LNCaP clone FGC (cell line): ENCODE results near the gene LAMTOR2.

Experiments
- DNase-seq: peaks from one replicate; pipeline ENCODE4 v3.0.0-alpha.2; 2011; ENCODE audit warnings: low read depth
- H3K4me3 ChIP-seq: 2 replicates; pipeline ENCODE4 v1.5.1; 2011; ENCODE audit warnings: mild to moderate bottlenecking, low read depth, low read length, control low read depth
- TF ChIP-seq, protein P1 (sequence below): IDR thresholded peaks from 2 replicates; pipeline ENCODE4 v1.5.1; 2012; ENCODE audit warnings: mild to moderate bottlenecking; ENCODE audit not compliant: control insufficient read depth, insufficient read depth; ENCODE audit errors: extremely low read depth

Gene LAMTOR2

DNA sequence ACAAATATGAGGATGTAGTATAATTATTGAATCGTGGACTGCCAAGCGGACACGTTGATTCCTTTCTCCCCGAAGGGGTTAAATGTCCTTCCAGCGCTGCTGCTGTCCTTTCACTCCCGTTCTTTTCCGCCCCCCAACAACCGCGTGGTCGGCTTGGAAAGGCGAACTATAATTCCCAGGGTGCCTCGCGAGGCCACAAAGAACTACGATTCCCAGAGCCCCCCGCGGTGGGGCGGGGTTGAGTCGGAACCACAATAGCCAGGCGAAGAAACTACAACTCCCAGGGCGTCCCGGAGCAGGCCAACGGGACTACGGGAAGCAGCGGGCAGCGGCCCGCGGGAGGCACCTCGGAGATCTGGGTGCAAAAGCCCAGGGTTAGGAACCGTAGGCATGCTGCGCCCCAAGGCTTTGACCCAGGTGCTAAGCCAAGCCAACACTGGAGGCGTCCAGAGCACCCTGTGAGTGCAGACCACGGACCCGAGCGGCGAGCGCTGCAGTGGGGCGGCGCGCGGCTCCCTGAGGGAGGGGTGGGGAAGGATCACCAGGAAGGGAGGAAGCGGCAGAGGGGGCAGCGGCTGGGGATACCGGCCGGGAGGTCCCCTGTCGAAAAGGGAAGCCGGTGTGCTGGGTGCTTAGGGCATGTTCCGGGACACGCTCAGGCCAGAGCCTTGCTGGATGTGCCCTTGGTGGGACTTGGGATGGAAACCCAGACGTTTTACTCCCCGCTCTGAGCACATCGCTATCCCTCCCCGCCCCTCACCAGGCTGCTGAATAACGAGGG is at the start of gene LAMTOR2:
Gene LAMTOR2 (plus strand): TSS at position 283 of the 781 bp plus-strand sequence. CDS start 108 bp downstream, at position 391.
- DNase-seq = peak; percentile 84
- peak within 1 kb of the TSS; percentile 92 for H3K4me3 ChIP-seq
- TF ChIP-seq, protein P1, sequence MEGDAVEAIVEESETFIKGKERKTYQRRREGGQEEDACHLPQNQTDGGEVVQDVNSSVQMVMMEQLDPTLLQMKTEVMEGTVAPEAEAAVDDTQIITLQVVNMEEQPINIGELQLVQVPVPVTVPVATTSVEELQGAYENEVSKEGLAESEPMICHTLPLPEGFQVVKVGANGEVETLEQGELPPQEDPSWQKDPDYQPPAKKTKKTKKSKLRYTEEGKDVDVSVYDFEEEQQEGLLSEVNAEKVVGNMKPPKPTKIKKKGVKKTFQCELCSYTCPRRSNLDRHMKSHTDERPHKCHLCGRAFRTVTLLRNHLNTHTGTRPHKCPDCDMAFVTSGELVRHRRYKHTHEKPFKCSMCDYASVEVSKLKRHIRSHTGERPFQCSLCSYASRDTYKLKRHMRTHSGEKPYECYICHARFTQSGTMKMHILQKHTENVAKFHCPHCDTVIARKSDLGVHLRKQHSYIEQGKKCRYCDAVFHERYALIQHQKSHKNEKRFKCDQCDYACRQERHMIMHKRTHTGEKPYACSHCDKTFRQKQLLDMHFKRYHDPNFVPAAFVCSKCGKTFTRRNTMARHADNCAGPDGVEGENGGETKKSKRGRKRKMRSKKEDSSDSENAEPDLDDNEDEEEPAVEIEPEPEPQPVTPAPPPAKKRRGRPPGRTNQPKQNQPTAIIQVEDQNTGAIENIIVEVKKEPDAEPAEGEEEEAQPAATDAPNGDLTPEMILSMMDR = 0 out of 2 replicates have a peak, but pooled peaks have one; percentile 2

DNA sequence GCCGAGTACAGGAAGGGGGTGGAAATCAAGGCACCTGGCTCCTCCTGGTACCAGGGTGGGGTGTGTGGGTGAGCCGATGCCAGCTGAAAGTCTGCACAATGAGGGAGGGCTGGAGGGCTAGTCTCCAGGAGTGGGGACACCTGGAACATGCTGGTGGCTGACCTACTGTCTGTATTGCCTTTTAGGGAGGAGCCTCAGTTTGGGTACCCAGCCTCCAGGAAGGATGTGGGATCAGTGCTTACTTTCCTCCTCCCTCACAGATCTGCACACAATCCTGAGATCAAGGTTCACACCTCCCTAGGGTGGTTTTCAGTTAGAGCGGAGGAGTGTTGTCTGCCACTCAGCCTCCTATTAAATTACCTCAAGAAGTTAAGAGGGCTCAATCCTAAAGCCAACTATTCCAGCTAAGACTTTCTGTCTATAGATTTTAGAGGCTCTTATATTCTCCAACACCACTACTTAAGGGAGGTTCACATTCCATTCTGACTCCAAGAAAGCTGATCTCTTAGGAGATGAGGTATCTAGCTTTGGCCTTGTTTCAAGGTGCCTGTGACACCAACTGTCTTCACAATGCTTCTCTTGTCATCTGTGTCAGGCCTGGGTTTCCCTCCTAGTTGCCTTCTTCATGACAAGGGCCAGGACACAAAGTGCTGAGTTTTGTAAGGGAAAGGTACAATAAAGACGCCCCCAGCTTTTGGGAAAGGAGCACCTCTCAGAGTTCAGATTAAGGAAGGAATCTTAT is 49.6 kb upstream of the LAMTOR2 start:
- no peak for DNase-seq
- TF ChIP-seq, protein P1 = no peak
- no peak overlapping the region for H3K4me3 ChIP-seq

DNA sequence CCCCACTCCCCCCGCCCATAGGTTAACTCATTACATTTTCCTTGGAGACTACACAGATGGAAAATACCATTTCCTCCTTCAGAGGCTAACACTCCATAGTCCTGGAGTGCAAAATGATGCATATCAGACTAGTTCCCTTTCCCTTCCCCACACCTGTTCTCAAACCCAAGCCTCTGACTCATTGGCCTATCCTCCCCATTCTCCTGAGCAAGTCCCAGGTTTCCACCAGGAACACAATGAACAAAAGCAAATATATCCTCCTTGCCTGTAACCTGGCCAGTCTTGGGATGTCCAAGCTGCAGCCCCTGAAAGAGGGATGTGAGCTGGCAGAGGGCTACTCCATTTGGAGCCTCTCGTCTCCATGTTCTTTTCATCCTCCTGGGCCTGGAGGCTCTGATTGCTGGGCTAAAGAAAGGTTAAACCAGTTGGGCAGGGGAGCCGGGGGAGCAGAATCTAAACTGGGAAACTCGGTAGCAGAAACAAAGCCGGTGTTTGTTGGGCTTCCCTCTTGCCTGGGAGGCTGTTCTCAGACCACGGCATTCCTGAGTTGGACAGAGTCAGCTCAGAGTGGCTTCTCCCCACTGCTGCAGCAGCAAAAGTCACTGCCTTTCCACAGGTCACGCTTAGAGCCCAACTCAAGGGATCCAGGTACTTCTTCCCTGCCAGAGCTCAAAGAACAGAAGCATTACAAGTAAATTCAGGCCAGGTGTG is 47.8 kb upstream of the LAMTOR2 start:
- no peak overlapping the region for H3K4me3 ChIP-seq
- TF ChIP-seq, protein P1 = no peak
- no peak for DNase-seq

DNA sequence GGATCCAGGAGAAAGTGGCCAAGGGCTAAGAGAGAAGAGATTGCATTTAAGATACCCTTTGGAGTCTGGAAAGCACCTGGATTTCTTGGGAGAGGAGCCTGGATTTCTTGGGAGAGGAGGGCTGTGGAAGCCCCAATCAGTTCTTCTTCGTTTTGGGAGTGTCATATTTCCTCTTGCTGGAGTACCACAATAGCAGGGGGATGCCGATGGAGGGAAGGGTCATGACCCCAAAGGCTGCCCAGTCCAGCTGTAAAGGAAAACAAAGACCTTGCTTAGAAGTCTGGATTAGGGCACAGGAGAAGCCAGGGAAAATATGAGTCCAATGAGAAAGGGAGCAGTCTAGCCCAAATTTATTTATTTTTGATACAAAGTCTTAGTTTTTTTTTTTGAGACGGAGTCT is 45.2 kb upstream of the LAMTOR2 start:
- TF ChIP-seq, protein P1 = no peak
- DNase-seq = no peak
- no peak overlapping the region for H3K4me3 ChIP-seq

DNA sequence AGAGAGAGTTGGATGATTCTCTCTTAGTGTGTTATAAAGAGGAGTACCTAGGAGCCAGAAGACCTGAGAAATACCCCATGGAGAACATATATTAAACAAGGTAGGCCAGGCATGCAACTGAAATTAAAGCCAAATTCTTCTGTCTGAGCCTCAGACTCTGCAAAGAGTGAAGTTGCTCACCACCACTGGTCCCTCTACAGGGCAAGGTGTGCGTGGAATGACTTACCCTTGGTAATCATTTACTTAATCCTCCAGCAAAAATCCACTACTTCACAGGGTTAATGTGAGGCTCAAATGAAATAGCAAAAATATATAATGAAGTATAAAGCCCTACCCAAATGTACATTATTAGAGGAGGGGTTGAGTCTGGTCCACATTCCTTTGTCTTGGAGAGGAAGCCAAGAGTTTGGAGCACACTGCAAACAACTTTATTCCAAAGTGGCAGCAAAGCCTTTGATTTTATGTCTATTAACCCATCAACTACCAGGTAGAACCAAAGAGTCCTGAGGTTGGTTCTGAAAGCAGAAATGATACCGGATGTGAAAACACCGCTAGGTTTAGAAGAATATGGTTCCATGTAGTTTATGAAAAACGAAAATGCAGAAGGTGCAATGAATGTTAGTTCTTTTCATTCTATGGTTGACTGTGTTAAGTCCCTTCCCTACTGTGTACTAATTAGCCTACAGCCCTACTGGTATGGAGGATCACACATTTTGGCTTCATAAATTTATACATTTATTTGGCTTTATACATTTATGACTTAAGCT is 42.3 kb upstream of the LAMTOR2 start:
- TF ChIP-seq, protein P1 = no peak
- no peak for DNase-seq
- no peak overlapping the region for H3K4me3 ChIP-seq

DNA sequence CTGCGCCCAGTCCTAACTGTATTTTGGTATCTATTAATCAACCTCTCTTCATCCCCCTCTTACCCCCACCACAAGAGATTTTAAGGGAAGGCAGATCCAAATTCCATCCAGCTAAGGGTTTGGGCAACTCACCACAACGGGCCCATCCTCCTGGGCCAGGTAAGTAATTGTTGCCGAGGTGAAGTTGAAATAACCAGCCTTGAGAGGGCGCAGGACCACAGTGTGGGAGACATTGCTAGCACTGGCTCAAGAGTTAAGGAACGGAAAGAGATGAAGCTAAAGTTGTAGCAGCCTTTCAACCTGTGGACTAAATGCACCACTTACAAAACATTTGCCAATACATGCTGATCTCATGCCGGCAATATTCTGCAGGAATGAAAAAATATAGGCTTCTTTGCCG is 39.8 kb upstream of the LAMTOR2 start:
- TF ChIP-seq, protein P1 = no peak
- DNase-seq = no peak
- no peak overlapping the region for H3K4me3 ChIP-seq
